ENCODE measurements around the gene NAA15.
"Not testable (repeated sequence)": the region's sequence is repeated elsewhere in the genome, so short reads cannot be mapped to it uniquely, and the experiment has no call there.

Gene NAA15

DNA sequence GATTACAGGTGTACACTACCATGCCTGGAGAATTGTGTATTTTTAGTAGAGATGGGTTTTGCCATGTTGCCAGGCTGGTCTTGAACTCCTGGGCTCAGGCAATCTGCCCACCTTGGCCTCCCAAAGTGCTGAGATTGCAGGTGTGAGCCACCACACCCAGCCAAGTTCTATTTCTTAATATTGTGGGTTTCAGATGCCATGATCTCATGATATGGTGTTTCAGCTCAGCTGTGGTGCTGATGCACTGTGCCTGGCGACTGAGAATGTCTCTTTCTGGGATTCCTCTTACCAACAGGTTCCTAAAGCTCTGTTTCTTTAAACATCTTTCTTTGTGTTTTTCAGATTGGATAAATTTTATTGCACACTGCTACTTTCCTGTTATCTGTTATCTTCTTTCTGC is 18.3 kb downstream of the NAA15 start:
- TF ChIP-seq, protein P1, sequence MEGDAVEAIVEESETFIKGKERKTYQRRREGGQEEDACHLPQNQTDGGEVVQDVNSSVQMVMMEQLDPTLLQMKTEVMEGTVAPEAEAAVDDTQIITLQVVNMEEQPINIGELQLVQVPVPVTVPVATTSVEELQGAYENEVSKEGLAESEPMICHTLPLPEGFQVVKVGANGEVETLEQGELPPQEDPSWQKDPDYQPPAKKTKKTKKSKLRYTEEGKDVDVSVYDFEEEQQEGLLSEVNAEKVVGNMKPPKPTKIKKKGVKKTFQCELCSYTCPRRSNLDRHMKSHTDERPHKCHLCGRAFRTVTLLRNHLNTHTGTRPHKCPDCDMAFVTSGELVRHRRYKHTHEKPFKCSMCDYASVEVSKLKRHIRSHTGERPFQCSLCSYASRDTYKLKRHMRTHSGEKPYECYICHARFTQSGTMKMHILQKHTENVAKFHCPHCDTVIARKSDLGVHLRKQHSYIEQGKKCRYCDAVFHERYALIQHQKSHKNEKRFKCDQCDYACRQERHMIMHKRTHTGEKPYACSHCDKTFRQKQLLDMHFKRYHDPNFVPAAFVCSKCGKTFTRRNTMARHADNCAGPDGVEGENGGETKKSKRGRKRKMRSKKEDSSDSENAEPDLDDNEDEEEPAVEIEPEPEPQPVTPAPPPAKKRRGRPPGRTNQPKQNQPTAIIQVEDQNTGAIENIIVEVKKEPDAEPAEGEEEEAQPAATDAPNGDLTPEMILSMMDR (conservative IDR thresholded peaks at IDR 0.05; ENCODE audit: low read depth, low read length), result no peak
- no peak overlapping the region for H3K4me3 ChIP-seq (ENCODE audit: low read depth, low read length)

DNA sequence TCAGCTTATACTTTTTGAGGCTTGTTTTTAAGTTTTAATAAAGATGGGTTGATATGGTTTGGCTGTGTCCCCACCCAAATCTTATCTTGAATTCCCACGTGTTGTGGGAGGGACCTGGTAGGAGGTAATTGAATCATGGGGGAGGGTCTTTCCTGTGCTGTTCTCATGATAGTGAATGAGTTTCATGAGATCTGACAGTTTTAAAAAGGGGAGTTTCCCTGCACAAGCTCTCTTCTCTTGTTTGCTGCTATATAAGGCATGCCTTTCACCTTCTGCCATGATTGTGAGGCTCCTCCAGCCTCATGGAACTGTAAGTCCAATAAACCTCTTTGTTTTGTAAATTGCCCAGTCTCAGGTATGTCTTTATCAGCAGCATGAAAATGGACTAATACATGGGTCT is 20.8 kb downstream of the NAA15 start:
- DNase-seq (ENCODE audit: low read depth); H3K4me3 ChIP-seq (ENCODE audit: low read depth, low read length): not testable (repeated sequence)

More for the DNA sequence above, 18.3 kb downstream of the NAA15 start:
- peak; percentile 14 for DNase-seq (ENCODE audit: low read depth)

DNA sequence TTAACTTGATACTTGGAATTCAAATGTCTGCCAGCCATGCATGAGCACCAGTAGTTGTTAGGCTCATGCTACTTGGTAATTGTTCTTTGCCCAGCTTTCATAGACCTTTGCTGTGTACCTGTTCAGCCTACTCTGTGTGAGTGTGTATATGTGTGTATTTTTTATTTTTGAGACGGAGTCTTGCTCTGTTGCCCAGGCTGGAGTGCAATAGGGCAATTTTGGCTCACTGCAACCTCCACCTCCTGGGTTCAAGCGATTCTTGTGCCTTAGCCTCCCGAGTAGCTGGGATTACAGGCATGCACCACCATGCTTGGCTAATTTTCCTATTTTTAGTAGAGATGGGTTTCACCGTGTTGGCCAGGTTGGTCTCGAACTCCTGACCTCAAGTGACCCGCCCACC is 21.2 kb downstream of the NAA15 start:
- not testable (repeated sequence) for H3K4me3 ChIP-seq (ENCODE audit: low read depth, low read length); DNase-seq (ENCODE audit: low read depth)

DNA sequence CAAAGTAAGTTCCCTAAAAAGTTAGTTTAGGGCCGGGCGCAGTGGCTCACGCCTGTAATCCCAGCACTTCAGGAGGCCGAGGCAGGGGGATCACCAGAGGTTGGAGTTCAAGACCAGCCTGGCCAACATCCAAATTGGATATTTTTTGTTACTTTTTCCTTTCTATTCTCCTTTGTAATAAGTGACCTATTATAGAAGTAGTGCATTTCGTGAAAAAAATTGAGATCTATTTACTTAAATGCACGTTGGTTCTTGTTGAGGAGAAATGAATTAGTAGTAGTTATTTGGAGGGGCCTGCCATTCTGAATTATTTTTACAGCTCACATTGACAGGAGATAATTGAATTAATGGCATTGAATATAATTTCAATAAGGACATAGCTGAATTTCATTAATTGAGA is 23.3 kb downstream of the NAA15 start:
- no peak for DNase-seq (ENCODE audit: low read depth)
- no peak overlapping the region for H3K4me3 ChIP-seq (ENCODE audit: low read depth, low read length)
- TF ChIP-seq, protein P1 (conservative IDR thresholded peaks at IDR 0.05; ENCODE audit: low read depth, low read length), result no peak

DNA sequence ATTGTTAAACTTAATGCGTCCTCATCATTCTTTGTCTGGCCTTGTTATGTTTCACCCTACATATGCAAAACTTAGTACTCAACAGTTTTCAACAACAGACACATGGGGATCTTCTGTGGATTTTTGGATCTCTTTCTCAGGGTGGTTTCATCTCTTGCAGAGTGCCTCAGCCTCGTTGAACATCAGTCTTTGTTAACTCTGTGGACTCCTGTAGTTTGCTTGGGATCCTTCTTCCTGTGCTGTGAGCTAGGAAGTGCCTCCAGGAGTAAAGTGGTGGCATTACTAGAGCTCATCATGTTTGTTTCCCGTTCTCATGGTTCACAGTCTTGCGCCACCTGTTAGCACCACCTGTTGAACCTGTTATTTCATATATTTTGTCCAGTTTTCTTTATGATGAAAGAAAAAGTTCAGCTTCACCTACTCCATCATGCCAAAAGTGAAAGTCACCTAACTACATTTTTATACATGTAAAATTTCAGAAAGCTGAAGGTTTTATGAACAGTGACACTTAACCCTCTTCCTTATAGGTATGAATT is 28.4 kb downstream of the NAA15 start:
- no peak overlapping the region for H3K4me3 ChIP-seq (ENCODE audit: low read depth, low read length)
- no peak for DNase-seq (ENCODE audit: low read depth)
- TF ChIP-seq, protein P1 (conservative IDR thresholded peaks at IDR 0.05; ENCODE audit: low read depth, low read length), result no peak

DNA sequence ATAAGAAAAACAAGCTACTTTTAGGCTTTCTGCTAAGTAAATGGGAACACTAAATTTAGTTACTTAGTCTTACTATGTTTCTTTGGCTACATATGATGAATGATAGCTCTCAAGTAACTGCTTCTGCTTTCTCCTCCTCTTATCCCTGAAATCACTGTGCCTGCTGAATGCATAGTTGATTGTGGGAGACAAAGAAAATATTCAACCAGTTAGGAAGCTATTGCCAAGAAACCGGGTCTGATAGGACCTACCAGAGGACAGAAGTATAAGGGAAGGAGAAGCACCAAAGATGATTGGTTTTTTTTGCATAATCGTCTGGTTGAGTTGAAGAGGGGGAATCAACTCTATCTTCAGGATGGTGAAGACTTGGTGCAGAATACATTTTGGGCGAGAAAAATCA is 29.0 kb downstream of the NAA15 start:
- DNase-seq (ENCODE audit: low read depth), result no peak
- TF ChIP-seq, protein P1 (conservative IDR thresholded peaks at IDR 0.05; ENCODE audit: low read depth, low read length), result no peak
- no peak overlapping the region for H3K4me3 ChIP-seq (ENCODE audit: low read depth, low read length)

DNA sequence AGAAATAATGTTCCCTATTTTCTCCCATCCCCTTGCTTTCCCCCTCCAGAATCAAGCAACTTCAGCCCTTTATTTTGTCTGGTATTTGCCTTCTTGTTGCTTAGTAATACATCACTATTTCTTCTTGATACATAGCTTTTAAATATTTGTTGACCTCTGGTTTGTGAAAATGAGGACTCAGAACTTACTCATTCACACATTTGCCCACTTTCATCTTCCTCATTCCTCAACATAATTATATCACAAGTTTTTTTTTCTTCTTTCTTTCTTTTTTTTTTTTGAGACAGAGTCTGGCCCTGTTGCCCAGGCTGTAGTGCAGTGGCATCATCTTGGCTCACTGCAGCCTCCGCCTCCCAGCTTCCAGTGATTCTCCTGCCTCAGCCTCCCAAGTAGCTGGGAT is 29.9 kb downstream of the NAA15 start:
- TF ChIP-seq, protein P1 (conservative IDR thresholded peaks at IDR 0.05; ENCODE audit: low read depth, low read length), result no peak

DNA sequence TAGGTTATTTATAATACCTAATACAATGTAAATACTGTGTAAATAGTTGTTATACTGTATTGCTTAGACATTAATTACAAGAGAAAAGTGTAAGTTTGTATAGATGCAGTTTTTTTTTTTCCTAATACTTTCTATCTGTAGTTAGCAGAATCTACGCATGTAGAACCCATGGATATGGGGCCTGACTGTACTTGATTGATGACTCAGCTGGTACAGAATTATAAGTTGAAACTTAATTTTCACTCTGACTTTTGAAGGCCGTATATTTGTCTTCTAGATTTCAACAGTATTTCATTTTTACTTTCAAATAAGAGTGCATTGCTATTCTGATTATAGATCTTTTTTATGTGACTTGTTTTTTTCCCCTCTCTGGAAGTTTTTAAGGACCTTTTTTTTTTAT is 31.7 kb downstream of the NAA15 start:
- no peak overlapping the region for H3K4me3 ChIP-seq (ENCODE audit: low read depth, low read length)
- TF ChIP-seq, protein P1 (conservative IDR thresholded peaks at IDR 0.05; ENCODE audit: low read depth, low read length), result no peak

More for the DNA sequence above, 29.9 kb downstream of the NAA15 start:
- H3K4me3 ChIP-seq (ENCODE audit: low read depth, low read length), result no peak overlapping the region
- DNase-seq (ENCODE audit: low read depth), result no peak

More for the DNA sequence above, 31.7 kb downstream of the NAA15 start:
- no peak for DNase-seq (ENCODE audit: low read depth)

Measured in choroid plexus epithelial cell (primary cell).